Stimulated activated CD8-positive, alpha-beta memory T cell treated with anti-CD3 and anti-CD28 coated beads, Interleukin-15, amount 100 ng/mL, for 1 hour (primary cell): Measurements from ENCODE around the gene ACTR1B.
"Not testable (repeated sequence)": the region's sequence is repeated elsewhere in the genome, so short reads cannot be mapped to it uniquely, and the experiment has no call there.

Source experiments
- DNase-seq: peaks from one replicate; pipeline ENCODE4 v3.0.0-alpha.2; 2020; ENCODE audit warnings: low read depth

The ACTR1B gene

DNA sequence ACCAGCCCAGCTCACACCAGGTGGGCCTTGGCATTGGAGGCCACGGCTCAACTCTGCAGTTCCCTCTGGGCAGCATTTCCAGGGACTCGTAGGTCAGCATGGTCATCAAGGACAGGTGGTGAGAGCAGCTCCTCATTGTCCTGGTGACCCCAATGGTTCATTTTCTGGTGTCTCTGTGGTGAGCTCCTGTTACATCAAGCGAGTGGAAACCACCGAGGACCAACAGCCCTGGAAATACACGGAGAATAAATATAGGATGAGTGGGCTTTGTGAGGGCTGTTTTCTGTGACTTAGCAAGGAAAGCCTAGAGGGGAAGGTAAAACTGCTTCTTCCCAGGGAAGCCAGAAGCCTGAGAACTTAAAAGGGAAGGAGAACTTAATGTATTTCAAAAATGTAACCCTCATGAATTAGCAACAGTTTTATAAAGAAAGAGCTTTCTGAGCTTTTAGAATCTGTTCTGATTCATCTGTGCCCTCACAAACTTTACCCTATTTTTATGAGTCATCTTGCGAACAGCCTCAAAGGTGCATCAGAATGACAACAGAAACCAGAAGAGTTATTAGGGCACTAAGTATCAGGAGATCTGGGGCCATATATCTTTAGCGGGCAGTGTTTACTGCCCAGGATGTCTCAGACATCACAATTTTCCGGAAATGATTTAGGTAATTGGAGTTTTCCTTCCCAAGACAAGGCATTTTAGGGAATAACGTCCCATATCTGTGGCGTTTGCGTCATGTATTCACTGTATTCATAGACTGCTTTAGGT is 24.4 kb upstream of the ACTR1B start:
- DNase-seq: no peak

DNA sequence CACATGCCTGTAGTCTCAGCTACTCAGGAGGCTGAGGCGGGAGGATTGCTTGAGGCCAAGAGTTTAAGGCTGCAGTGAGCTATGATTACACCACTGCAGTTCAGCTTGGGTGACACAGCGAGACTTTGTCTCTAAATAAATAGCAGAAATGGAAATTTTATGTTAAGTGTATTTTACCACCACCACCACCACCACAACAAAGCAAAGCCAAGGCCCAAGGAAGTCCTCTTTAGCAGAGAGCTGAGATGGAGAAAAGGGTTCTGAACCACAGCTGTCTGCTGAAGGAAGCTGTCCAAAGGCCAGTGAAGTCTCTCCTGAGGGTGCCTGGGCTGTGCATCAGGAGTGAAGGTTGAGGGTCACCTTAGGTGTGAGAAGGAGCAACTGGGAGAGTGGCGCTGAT is 23.4 kb upstream of the ACTR1B start:
- not testable (repeated sequence) for DNase-seq

DNA sequence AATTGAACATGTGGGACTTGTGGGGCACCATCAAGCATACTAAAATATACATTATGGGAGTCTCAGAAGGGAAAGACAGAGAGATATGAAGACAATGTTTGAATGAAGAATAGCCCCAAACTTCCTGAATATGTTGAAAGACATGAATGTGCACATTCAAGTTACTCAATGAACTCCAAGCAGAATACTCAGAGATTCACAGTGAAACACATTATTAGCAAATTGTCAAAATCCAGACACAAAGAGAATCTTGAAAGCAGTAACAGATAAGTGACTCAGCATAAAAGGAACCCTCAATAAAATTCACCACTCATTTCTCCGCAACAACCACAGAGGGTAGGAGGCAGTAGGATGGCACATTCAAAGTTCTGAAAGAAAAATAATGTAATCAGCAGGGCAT is 14.5 kb upstream of the ACTR1B start:
- DNase-seq: no peak

DNA sequence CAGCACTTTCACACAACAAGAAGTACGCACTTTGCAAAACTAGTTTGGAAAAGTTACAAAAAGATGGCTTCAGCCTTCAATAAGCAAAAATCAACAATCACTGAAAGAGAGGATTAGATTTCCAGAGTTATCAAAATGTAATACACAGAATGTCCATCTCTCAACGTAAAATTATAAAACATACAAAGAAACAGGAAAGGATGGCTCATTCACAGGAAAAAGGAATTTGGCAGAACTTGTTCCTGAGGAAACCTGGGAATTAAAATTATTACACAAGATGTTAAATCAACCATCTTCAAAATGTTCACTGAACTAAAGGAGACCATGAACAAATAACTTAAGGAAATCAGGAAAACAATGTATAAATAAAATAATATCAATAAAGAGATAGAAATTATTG is 13.6 kb upstream of the ACTR1B start:
- DNase-seq: no peak

DNA sequence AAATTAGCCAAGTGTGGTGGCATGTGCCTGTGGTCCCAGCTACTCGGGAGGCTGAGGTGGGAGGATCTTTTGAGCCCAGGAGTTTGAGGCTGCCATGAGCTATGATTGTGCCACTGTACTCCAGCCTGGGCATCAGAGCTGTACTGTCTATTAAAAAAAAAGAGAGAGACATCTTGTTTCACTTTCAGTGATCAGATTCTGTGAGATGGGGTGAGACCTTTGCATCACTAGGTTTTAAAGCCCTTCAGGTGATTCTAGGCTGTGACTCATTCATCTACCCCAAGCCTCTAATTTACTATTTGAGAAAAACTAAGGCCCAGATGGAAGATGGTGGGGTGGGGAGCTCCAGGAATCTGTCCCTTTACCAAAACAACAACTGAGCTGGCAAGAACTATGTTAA is 12.8 kb upstream of the ACTR1B start:
- DNase-seq: no peak

DNA sequence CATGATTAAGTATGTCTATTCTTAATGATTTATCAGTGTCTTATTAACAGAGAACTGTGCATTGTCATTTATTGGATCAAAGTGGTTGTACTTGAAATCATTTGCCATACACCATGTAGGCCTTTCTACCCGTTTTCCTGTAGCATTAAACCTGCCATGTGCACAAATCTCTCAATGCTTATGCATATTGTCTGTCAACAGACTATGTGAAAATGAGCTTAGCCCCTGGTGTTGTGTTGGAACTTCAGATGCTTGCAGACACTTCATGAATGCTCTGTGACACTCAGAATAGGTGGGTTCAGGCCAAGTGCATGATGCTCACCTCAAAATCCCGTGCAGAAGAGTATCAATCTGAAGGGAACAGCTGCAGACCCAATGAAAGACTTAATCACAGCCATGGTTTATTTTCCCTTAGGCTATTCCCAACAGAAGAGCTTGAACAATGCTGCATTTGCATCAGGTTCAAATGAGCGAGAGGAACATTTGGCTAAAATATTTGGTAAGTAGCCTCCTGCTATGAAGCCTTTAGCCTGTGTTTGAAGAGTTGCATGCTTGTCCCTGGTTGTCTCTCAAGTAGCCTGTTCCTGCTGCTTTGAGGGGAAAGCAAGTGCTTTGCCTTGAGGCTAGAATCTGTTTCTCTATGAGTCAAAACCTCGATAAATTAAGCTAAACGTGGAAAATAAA is 11.7 kb upstream of the ACTR1B start:
- no peak for DNase-seq

DNA sequence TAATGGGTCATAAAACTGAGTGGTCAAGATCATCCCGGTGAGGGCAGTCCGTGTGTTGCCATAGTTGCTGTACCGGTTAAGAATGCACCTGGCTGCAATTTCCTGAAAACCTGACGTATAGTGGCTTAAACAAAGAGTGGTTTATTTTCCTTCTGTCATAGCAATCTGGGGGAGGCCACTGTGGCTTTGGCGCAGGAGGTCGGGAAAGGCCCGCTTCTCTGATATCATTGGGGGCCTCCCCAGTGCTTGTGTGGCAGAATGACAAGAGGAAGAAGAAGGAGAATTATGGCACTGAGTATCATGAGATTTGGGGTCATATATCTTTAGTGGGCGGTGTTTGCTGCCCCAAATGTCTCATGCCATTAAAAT is 10.1 kb upstream of the ACTR1B start:
- DNase-seq: no peak

DNA sequence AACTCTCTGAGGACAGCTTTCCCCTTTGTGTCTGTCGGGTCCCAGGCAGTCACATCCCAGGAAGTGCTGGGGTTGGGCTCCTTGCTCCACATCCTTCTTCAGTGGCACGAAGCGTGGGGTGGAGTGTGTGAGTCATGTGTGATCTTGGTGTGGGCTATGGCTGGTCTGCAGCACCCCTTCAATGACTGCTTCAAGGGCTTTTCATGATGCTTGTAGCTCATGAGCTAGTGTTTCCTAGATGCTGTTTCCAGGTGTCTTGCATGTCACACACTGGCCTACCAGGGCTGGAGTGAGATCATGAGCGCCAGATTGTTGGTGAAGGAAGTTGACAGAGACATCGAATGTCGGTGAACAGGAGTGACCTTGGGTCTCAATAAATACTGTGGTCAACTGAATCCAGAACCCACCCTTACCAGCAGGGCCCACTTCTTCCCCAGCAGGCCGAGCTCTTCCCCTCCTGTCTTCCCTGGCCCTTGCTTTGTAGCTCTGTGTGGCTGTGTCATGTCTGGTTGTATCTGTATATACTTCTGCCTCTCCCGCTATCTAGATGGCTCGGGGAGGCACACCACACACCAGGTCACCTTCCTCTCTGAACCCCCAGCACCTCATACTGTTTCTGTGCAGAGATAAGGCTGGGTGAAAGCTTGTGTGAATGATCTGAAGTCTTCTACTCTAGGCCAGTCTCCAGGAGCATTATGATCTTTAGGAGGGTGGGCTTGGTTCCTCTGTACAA is 9.5 kb upstream of the ACTR1B start:
- DNase-seq: no peak

DNA sequence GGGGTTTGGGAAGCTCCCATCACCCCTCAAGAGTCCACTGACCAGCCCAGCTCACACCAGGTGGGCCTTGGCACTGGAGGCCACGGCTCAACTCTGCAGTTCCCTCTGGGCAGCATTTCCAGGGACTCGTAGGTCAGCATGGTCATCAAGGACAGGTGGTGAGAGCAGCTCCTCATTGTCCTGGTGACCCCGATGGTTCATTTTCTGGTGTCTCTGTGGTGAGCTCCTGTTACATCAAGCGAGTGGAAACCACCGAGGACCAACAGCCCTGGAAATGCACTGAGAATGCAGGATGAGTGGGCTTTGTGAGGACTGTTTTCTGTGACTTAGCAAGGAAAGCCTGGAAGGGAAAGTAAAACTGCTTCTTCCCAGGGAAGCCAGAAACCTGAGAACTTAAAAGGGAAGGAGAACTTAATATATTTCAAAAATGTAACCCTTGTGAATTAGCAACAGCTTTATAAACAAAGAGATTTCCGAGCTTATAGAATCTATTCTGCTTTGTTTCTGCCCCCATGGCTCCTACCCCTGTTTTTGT is 8.8 kb upstream of the ACTR1B start:
- not testable (repeated sequence) for DNase-seq

DNA sequence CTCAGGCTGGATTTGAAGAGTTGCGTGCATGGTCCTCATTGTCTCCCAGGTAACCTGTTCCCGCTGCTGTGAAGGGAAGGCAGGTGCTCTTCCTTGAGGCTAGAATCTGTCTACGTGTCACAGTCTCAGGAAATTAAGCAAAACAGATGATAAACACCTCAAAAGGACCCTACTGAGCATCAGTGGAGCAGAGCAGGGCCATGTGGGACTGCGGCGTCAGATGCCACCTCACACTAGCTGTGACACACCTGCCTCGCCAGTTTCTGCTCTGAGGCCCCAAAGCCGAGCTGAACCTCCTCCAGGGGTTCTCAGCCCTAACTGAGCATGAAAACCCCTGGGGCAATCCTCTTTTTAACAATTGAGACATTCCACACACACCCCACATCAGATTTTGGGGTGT is 7.7 kb upstream of the ACTR1B start:
- no peak for DNase-seq

DNA sequence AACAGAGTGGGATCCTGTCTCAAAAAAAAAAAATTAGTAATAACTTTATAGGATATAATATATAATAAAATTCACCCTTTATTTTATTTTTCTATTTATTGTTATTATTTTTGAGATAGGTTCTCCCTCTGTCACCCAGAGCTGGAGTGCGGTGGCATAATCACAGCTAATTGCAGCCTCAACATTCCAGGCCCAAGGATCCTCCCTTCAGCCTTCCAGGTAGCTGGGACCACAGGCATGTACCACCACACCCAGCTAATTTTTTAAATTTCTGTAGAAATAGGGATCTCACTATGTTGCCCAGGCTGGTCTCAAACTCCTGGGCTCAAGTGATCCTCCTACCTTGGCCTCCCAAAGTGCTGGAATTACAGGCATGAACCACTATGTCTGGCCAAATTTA is 6.6 kb upstream of the ACTR1B start:
- no peak for DNase-seq

DNA sequence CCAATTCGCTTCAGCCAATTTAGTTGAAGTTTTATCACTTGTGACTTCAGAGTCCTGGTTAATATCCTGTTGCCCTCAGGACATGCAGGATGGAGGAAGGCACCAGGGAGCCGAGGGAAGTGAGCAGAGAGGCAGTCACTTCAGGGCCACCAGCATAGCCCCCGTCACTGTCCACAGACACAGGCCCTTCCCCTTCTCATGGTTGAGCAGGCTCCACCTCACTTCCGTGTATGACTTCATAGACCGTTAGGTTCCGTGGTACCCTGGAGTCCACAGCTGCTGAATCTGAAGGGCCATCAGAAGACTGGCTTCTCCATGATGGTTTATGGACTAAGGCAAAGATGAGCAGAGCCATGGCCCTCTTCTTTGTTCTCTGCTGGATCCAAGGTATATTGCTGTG is 5.6 kb upstream of the ACTR1B start, which contains the start of gene C2orf92:
TSS of gene C2orf92 (plus strand) at position 266 of the 400 bp plus-strand sequence. CDS start at position 342, 76 bp downstream.
- no peak for DNase-seq

DNA sequence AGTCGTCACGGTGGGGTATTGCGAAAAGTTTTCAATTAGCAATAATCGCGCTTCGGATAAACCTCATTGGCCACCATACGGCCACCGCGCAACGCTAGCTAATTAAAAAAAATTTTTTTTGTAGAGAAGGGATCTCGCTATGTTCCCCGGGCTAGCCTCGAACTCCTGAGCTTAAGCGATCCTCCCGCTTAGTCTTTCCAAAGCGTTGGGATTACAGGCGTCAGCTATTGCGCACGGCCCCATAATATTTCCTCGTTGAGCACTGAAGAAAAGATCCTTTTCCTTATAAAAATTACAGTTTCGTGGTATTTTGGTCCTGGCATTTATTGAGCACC is 759 bp upstream of the ACTR1B start:
- DNase-seq: no peak

DNA sequence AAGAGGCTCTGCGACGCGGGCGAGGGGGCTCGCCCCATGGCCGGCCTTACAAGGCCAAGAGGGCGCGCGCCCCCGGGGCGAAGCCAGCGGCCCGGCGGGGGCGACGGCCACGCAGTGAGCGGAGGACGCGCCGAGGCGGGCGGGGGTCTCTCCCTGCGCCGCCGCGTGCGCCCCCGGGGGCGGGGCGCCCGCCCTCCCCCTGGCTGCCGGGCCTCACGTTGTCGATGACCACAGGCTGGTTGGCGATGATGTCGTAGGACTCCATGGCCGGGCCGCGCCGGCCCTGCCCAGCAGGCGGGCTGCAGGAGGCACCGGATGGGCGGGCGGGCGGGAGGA is 250 bp downstream of the ACTR1B start:
- DNase-seq: no peak

DNA sequence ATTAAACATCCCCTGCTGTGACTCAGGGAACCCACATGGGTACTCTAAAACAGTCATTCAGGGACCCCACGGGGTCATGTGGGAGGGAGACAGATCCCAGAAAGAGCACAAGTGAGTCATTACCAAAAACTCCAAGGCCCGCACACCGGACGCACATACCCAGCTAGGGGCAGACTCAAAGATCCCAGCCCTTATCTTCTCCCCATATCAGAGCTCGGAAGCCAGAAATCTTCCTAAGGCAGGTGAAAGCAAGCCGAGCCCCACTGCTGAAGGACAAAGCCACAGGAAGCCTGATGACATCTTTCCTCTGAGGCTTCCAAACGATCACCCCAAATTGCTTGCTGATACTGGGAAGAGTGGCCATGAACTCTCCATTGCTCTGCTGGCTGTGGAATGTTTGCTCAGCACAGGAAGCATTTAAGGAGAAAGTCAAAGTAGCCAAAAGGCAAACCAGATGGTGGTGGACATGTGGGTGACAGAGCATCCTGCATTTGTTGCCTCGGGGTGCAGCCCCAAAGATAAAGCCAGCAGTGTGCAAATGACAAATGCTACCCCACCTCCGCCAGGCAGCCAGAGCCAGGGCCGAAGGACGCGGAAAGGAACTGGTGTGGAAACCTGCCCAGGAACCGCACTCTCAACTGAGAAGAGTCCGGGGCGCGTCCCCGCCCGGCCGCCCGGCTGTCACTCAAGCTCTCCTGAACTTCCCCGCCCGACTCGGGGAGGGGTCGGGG is 784 bp downstream of the ACTR1B start:
- DNase-seq: peak; percentile 35

DNA sequence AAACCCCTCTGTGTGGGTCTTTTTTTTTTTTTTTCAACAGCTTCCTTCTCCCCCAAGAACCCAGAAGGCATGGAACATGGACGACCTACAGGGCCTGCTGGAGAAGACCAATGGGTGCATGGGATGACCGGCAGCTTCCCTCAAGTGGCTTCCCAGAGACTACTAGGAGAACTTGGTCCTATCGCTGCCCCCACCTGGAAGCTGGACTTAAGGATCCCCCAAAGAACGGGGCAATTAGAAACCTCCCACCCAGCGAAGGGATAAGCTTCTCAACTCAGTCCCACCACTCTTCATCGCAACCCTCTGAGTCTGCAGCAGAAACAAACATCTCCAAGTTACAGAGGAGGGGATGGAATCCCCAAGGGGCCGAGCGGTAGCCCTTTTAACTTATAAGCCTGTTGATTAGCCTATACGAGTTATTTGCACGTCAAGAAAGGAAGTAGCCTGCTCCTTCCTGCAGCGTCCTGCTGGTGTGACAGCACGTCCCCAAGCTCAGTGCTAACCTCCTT is 1.4 kb downstream of the ACTR1B start:
- no peak for DNase-seq

DNA sequence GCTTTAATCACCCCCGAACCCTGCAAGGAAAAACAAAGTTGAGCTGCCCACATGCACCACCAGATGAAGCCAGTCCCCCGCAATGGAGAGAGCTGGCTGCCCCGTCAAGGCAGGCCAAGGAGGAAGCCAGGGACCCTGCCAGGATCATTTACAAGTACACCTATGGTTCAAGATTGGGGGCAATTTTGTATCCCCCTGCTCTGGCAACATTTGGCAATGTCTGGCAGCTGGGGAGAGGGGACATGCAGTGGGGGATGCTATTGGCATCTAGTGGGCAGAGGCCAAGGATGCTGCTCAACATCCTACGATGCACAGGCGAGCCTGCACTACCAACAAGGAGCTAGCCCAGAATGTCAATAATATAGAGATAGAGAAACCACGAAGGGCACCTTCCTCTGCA is 1.9 kb downstream of the ACTR1B start:
- no peak for DNase-seq

DNA sequence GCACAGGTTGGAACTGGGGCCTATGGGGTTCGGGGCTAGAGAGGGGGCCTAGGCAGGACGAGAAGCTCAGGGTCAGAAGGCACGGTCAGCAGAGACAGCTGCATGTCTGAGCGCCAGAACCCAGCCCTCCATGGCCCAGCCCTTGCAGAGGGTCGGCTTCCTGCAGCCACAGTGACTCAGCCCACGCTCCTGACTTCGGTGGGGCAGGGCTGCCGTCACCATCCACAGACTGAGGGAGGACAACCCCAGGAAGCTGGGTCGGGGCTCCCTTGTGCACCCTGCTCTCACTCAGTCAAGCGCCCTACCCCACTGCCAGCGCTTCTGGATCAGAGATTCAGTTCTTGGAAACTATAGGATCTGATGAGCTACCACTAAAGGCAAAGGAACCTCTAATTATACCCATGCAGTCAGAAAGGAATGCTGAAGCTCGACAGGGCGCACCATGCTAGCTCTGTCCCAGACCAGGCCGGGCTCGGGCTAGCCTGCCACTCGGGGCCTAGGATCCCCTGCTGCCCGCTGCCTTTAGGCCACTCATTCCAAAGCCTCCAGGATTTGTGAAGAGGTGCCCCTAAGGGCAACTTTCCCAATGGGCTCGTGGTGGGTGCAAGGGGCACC is 3.0 kb downstream of the ACTR1B start:
- DNase-seq: no peak

DNA sequence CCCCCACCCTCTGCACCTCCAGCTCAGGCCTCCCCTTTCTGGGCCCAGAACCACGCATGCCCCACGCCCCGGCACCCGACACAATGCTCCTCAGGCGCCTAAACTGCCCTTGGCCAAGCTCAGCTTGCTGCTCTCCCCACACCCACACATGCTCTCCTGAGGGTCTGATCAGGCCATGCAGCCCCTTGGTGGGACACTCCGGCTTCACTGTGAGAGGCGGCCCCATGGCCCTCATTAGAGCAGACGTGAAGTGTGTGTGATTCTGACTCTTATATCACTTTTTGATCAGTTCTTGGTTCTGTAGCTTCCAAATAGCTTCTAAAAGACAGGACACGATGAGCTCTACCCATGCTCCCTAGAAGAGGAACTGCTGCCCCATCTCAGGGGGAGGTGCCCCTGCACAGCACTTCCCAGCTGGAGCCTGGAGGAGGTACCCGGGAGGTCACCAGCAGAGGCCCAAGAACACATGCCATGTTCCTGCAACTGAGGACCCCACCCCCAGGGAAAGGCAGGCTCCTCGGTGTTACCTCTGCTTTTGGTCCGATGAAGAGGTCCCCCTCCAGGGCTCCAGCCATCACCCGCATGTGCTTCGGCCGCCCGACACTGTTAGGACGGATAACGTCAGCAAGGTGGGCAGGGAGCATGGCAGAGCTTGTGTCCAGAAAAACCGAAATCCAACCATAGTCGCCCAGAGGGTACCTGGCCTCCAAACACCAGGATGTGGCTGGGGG is 3.6 kb downstream of the ACTR1B start:
- no peak for DNase-seq

DNA sequence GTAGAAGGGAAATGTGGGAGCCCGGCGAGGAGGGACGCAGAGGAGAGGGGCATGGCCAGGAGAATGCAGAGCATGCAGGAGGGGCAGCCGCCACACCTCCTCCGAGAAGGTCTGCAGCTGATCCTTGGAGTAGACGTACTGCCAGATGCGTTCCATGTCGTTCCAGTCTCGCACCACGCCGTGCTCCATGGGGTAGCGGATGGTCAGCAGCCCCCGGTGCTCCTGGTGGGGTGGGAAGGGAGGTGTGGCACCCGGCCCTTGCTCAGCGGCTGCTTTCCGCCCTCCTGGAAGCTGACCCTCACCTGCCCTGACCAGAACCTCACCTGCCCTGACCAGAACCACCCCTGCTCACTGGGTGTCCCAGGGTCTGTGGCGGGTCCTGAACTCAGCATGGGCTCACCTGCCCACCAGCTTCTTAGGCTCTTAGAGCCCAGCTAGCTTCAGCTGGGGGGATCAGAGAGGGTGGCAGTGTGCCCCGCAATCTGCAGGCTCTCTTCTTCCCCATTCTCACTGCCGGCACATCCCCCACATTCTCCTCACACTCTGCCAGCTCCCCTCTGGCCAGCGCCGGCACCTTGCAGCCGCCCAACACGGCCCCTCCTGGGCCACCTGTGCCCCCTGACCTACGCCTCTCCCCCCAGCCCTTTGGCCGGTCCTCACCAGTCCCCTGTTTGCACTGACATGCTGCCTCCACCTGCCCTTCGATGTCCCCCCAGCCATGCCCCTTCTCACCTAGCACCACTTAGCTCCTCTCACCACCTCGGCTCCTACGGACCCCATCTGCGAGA is 4.4 kb downstream of the ACTR1B start:
- no peak for DNase-seq
